ENCODE measurements around the gene CDH23. TPM values are rescaled to one million over a fixed set of nuclear protein-coding genes. Genes with fewer than 3 reads are reported as not detected.

The CDH23 gene
- total RNA-seq, 1 experiment from 2014 or later: 0.02 TPM

DNA sequence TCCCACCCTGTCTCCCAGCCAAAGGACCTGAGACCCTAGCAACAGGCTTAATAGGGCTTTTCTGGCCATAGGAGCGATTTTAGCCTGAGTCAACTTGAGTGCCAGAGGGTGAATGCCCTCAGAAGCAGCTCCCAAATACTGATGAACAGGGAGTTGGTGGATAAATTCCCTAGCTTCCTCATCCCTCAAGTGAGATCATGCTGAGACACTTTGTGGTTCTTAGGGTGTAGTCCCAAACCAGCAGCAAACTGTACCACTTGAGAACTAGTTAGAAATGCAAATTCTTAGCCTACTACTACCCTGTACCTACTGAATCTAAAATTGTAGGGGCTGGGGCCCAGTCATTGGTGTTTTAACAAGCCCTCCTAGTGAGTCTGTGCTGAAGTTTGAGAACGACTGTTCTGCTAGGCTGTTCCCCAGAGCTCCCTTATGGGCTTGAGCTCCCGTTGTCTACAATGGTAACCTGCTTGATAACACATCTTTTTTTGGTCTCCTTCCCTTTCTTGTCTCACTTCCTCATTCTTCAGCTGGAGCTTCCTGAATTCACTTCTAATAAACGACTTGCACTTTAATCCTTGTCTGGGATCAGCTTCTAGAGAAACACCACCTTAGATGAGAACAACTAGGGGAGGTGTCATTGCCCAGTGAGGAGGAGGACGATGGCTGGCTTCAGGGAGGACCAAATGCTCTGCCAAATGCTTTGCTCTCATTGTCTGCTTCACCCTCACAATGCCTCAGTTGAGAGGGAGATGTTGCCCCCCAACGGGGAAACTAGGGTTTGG lies 18.2 kb upstream of the CDH23 start:
- DNase-seq (ENCODE audit: unreplicated experiment): no peak
- H3K27me3 Mint-ChIP-seq (ENCODE audit: insufficient read depth, unreplicated experiment): no peaks in the 10 kb centered on the region
- no peaks in the 10 kb centered on the region for H3K36me3 Mint-ChIP-seq (ENCODE audit: insufficient read depth, unreplicated experiment)
- H3K27ac Mint-ChIP-seq (ENCODE audit: low read depth, unreplicated experiment): no peak overlapping the region
- ChIA-PET CTCF (interaction anchor here (0.6 to 2.8 kb wide), 11 partner anchors 12 to 848 kb away, joined by 3 to 17 read pairs (median 4); partner anchors contain the start of gene SLC29A3), POLR2A (interaction anchor here (0.9 to 4.7 kb wide), 7 partner anchors 13 to 473 kb away, joined by 3 to 34 read pairs (median 6); partner anchors contain the start of genes PSAP and SLC29A3)
- TF ChIP-seq, protein P1, sequence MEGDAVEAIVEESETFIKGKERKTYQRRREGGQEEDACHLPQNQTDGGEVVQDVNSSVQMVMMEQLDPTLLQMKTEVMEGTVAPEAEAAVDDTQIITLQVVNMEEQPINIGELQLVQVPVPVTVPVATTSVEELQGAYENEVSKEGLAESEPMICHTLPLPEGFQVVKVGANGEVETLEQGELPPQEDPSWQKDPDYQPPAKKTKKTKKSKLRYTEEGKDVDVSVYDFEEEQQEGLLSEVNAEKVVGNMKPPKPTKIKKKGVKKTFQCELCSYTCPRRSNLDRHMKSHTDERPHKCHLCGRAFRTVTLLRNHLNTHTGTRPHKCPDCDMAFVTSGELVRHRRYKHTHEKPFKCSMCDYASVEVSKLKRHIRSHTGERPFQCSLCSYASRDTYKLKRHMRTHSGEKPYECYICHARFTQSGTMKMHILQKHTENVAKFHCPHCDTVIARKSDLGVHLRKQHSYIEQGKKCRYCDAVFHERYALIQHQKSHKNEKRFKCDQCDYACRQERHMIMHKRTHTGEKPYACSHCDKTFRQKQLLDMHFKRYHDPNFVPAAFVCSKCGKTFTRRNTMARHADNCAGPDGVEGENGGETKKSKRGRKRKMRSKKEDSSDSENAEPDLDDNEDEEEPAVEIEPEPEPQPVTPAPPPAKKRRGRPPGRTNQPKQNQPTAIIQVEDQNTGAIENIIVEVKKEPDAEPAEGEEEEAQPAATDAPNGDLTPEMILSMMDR (IDR thresholded peaks at IDR 0.05; ENCODE audit: unreplicated experiment): no peak
- BruUV-seq (replicated peaks): no TSS peak
- intact Hi-C loops (cut with micrococcal nuclease): no loop called here
- no peaks in the 10 kb centered on the region for H3K9me3 Mint-ChIP-seq (ENCODE audit: unreplicated experiment)
- peaks cover 7% of the 10 kb centered on the region for H3K4me1 Mint-ChIP-seq (ENCODE audit: insufficient read depth, unreplicated experiment)
- H3K4me3 Mint-ChIP-seq (ENCODE audit: unreplicated experiment): no peak overlapping the region

DNA sequence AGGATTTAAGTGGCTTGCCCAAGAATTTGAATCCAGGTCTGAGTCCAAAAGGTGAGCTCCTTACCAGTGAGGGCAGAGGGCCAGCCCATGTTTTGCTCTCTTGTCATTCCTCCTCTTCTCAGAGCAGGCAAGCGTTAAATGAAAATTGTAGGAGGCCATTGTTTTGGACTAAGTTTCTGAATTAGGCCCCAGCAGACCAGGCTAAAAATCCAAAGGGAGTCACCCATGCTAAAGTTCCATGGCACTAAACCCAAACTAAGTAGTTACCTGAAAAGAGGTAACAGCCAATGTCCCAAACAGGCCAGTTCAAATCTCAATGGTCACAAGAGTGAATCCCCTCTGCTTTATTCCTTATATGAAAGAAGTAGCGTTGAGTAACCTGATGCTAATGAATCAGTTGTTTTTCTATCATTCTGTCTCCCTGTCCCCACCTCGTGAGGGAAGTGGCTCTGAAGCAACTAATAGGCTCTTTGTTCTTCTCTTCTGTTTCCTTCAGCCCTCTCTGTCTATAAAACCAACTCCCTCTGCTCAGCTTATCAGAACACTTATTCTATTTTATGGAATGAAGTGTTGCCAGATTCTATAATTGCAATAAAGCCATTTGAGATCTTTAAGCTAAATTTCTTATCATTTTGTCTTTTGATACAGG lies 17.5 kb upstream of the CDH23 start:
- intact Hi-C loops (cut with micrococcal nuclease): no loop called here
- ChIA-PET POLR2A (interaction anchor here (1.0 to 4.7 kb wide), 3 partner anchors 13 to 60 kb away, joined by 3 to 34 read pairs (median 20); partner anchors contain the start of gene SLC29A3), CTCF (interaction anchor here (0.5 to 2.4 kb wide), 7 partner anchors 19 to 518 kb away, joined by 3 to 13 read pairs (median 4); partner anchors contain the start of gene SLC29A3)
- H3K4me3 Mint-ChIP-seq (ENCODE audit: unreplicated experiment): no peak overlapping the region
- H3K27me3 Mint-ChIP-seq (ENCODE audit: insufficient read depth, unreplicated experiment): no peaks in the 10 kb centered on the region
- H3K27ac Mint-ChIP-seq (ENCODE audit: low read depth, unreplicated experiment): no peak overlapping the region
- no TSS peak for BruUV-seq (replicated peaks)
- H3K36me3 Mint-ChIP-seq (ENCODE audit: insufficient read depth, unreplicated experiment): no peaks in the 10 kb centered on the region
- DNase-seq (ENCODE audit: unreplicated experiment): no peak
- TF ChIP-seq, protein P1 (IDR thresholded peaks at IDR 0.05; ENCODE audit: unreplicated experiment): no peak
- H3K9me3 Mint-ChIP-seq (ENCODE audit: unreplicated experiment): no peaks in the 10 kb centered on the region
- peaks cover 7% of the 10 kb centered on the region for H3K4me1 Mint-ChIP-seq (ENCODE audit: insufficient read depth, unreplicated experiment)

DNA sequence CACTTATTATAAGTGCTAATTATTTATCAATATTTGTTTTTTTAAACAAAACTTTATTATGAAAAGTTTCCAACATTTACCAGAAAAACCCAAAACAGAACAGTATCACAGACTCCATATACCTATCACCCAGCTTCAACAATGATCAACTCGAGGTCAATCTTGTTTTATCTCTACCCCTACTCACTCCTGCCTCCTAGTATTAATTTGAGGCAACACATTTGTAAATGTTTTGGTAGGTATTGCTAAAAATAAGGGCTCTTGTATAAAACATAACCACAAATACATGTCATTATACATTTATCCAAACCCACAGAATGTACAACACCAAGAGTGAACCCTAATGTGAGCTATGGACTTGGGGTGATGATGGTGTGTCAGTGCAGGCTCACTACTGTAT lies 15.9 kb upstream of the CDH23 start:
- DNase-seq (ENCODE audit: unreplicated experiment): no peak
- Mint-ChIP-seq H3K27ac (ENCODE audit: low read depth, unreplicated experiment) (no peak overlapping the region), H3K4me3 (ENCODE audit: unreplicated experiment) (no peak overlapping the region), H3K9me3 (ENCODE audit: unreplicated experiment) (no peaks in the 10 kb centered on the region), H3K36me3 (ENCODE audit: insufficient read depth, unreplicated experiment) (no peaks in the 10 kb centered on the region), H3K4me1 (ENCODE audit: insufficient read depth, unreplicated experiment) (peaks cover 7% of the 10 kb centered on the region), H3K27me3 (ENCODE audit: insufficient read depth, unreplicated experiment) (no peaks in the 10 kb centered on the region)
- BruUV-seq (replicated peaks): no TSS peak
- POLR2A ChIA-PET: interaction anchor here (0.7 to 1.2 kb wide), 2 partner anchors 16 to 431 kb away, joined by 3 read pairs; no protein-coding TSS in a partner anchor
- TF ChIP-seq, protein P1 (IDR thresholded peaks at IDR 0.05; ENCODE audit: unreplicated experiment): no peak
- CTCF ChIA-PET: interaction anchor here (1.0 to 10.3 kb wide), 4 partner anchors 61 to 228 kb away, joined by 3 to 78 read pairs (median 9); no protein-coding TSS in a partner anchor
- intact Hi-C loops (cut with micrococcal nuclease): loop anchor here (5.0 kb wide), 1 partner anchor 431 kb away; no protein-coding TSS in a partner anchor

DNA sequence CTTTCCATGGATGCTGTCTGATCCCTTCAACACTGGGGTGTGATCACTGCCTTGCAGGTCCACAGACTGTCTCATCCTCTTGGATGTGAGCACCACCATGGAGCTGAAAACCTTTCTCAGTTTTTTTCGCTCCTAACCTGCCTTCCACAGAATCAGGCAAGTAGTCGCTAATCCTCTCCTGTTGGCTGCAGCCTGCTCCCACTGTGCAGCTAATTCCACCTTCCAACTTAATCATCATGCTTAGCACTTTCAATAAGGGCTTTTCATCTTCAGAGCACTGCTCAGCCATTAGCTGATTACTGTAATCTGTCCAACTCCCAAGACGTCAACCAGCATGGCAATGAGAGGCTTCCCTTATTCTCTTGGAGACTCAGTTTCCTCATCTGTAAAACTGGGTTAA lies 15.1 kb upstream of the CDH23 start:
- Mint-ChIP-seq H3K4me1 (ENCODE audit: insufficient read depth, unreplicated experiment) (peaks cover 7% of the 10 kb centered on the region), H3K27ac (ENCODE audit: low read depth, unreplicated experiment) (no peak overlapping the region), H3K27me3 (ENCODE audit: insufficient read depth, unreplicated experiment) (no peaks in the 10 kb centered on the region), H3K9me3 (ENCODE audit: unreplicated experiment) (no peaks in the 10 kb centered on the region), H3K4me3 (ENCODE audit: unreplicated experiment) (no peak overlapping the region), H3K36me3 (ENCODE audit: insufficient read depth, unreplicated experiment) (no peaks in the 10 kb centered on the region)
- no TSS peak for BruUV-seq (replicated peaks)
- ChIA-PET CTCF (interaction anchor here (0.5 to 10.3 kb wide), 9 partner anchors 8 to 431 kb away, joined by 3 to 78 read pairs (median 6); no protein-coding TSS in a partner anchor), POLR2A (interaction anchor here (0.7 to 1.2 kb wide), 3 partner anchors 10 to 430 kb away, joined by 3 read pairs; no protein-coding TSS in a partner anchor)
- TF ChIP-seq, protein P1 (IDR thresholded peaks at IDR 0.05; ENCODE audit: unreplicated experiment): no peak
- no peak for DNase-seq (ENCODE audit: unreplicated experiment)
- intact Hi-C loops (cut with micrococcal nuclease): loop anchor here (5.0 kb wide), 1 partner anchor 431 kb away; no protein-coding TSS in a partner anchor
